GM19467 (cell line): ENCODE results near the gene UNC93B1.
"Not testable (repeated sequence)": the region's sequence is repeated elsewhere in the genome, so short reads cannot be mapped to it uniquely, and the experiment has no call there.

Experiments used
- ATAC-seq: cut with Tn5 transposase; IDR thresholded peaks from one replicate; pipeline ENCODE4 v1.9.1; 2021; ENCODE audit warnings: mild to moderate bottlenecking, moderate library complexity; ENCODE audit not compliant: unreplicated experiment

The UNC93B1 gene

GRCh38 chr11:68010090-68011041 lies 6.5 kb upstream of the UNC93B1 start, which contains the start of gene ALDH3B1:
ALDH3B1 (plus strand) TSS chr11:68010327; CDS start chr11:68015298, 4,971 bp downstream.
- no peak for ATAC-seq

GRCh38 chr11:68009391-68010089 lies 5.6 kb upstream of the UNC93B1 start:
- ATAC-seq, result no peak

- ATAC-seq, result no peak
Observed at GRCh38 chr11:68008381-68009337, 4.8 kb upstream of the UNC93B1 start.

- ATAC-seq, result no peak
Observed at GRCh38 chr11:68007498-68008380, 3.8 kb upstream of the UNC93B1 start.

- ATAC-seq, result no peak
Observed at GRCh38 chr11:68006606-68007166, 2.8 kb upstream of the UNC93B1 start.

GRCh38 chr11:68004551-68005335 lies 846 bp upstream of the UNC93B1 start:
- ATAC-seq, result no peak

GRCh38 chr11:68002938-68003845 lies 705 bp downstream of the UNC93B1 start:
- peak; percentile 30 for ATAC-seq

- peak; percentile 33 for ATAC-seq
Observed at GRCh38 chr11:68002575-68002937, 1.3 kb downstream of the UNC93B1 start.

- ATAC-seq, result no peak
Observed at GRCh38 chr11:67999704-68000103, 4.2 kb downstream of the UNC93B1 start.

GRCh38 chr11:67999201-67999629 lies 4.7 kb downstream of the UNC93B1 start:
- no peak for ATAC-seq

GRCh38 chr11:67998150-67999045 lies 5.5 kb downstream of the UNC93B1 start:
- ATAC-seq, result no peak

GRCh38 chr11:67997475-67997921 lies 6.4 kb downstream of the UNC93B1 start:
- no peak for ATAC-seq

- ATAC-seq, result no peak
Observed at GRCh38 chr11:67996622-67997474, 7.0 kb downstream of the UNC93B1 start.

GRCh38 chr11:67996051-67996450 lies 7.8 kb downstream of the UNC93B1 start:
- no peak for ATAC-seq

- not testable (repeated sequence) for ATAC-seq
Observed at GRCh38 chr11:67995579-67995978, 8.3 kb downstream of the UNC93B1 start.

- not testable (repeated sequence) for ATAC-seq
Observed at GRCh38 chr11:67995129-67995528, 8.8 kb downstream of the UNC93B1 start.
